ENCODE results near the gene FOXR1. TPM values are rescaled to one million over a fixed set of nuclear protein-coding genes. Genes with fewer than 3 reads are reported as not detected.
"Not testable (repeated sequence)": the region's sequence is repeated elsewhere in the genome, so short reads cannot be mapped to it uniquely, and the experiment has no call there.

The FOXR1 gene
- total RNA-seq, 4 donors from 2014 or later: not detected

GRCh38 chr11:118980191-118980881, 8.8 kb downstream of the FOXR1 start:
- WGBS, 2 donors (ENCODE audit: low coverage in 1 of 2): 19% methylated on average over 11 of the region's 21 CpGs; no CpG with 5 or more reads in 1 of the 2 donors
- peak; percentile 69 for ATAC-seq
- Histone ChIP-seq H3K9me3 (no peaks in the 10 kb centered on the region), H3K27me3 (peaks cover 20% of the 10 kb centered on the region), H3K4me3 (no peak overlapping the region), H3K4me1 (peaks cover 0 to 10% (median 0%) of the 10 kb centered on the region in 3 donors), H3K36me3 (no peaks in the 10 kb centered on the region), H3K27ac (no peak overlapping the region)
- no peak for TF ChIP-seq POLR2AphosphoS5 (IDR thresholded peaks at IDR 0.05)
- TF ChIP-seq, protein P1, sequence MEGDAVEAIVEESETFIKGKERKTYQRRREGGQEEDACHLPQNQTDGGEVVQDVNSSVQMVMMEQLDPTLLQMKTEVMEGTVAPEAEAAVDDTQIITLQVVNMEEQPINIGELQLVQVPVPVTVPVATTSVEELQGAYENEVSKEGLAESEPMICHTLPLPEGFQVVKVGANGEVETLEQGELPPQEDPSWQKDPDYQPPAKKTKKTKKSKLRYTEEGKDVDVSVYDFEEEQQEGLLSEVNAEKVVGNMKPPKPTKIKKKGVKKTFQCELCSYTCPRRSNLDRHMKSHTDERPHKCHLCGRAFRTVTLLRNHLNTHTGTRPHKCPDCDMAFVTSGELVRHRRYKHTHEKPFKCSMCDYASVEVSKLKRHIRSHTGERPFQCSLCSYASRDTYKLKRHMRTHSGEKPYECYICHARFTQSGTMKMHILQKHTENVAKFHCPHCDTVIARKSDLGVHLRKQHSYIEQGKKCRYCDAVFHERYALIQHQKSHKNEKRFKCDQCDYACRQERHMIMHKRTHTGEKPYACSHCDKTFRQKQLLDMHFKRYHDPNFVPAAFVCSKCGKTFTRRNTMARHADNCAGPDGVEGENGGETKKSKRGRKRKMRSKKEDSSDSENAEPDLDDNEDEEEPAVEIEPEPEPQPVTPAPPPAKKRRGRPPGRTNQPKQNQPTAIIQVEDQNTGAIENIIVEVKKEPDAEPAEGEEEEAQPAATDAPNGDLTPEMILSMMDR (IDR thresholded peaks at IDR 0.05): no peak
- no peak for TF ChIP-seq EP300 (IDR thresholded peaks at IDR 0.05)
- TF ChIP-seq POLR2A (IDR thresholded peaks at IDR 0.05): no peak

DNA sequence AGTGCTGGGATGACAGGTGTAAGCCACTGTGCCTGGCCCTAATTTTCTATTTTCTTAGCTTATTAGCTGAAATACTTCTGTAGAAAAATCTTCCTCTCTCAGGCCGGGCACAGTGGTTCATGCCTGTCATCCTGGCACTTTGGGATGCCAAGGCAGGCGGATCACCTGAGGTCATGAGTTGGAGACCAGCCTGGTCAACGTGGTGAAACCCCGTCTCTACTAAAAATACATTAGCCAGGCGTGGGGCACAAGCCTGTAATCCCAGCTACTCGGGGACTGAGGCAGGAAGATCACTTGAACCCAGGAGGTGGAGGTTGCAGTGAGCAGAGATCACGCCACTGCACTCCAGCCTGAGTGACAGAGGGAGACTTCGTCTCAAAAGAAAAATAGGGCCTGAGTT, 12.8 kb downstream of the FOXR1 start:
- not testable (repeated sequence) for H3K36me3 ChIP-seq, H3K4me3 ChIP-seq, ATAC-seq, H3K9me3 ChIP-seq, H3K27ac ChIP-seq
- H3K4me1 ChIP-seq: peaks cover 0 to 10% (median 0%) of the 10 kb centered on the region in 3 donors
- H3K27me3 ChIP-seq: peaks cover 14% of the 10 kb centered on the region
- WGBS, 2 donors (ENCODE audit: low coverage in 1 of 2): 60 to 87% methylated on average over 3 to 4 of the region's 8 CpGs

GRCh38 chr11:118984825-118985224, 13.3 kb downstream of the FOXR1 start:
- ATAC-seq: no peak
- peaks cover 0 to 7% (median 0%) of the 10 kb centered on the region in 3 donors for H3K4me1 ChIP-seq
- no peaks in the 10 kb centered on the region for H3K36me3 ChIP-seq
- TF ChIP-seq, protein P1 (IDR thresholded peaks at IDR 0.05): no peak
- TF ChIP-seq EP300 (IDR thresholded peaks at IDR 0.05) (no peak), POLR2A (IDR thresholded peaks at IDR 0.05) (no peak), POLR2AphosphoS5 (IDR thresholded peaks at IDR 0.05) (no peak)
- WGBS, 2 donors (ENCODE audit: low coverage in 1 of 2): 100% methylated on average over 1 of the region's 2 CpGs; no CpG with 5 or more reads in 1 of the 2 donors
- H3K27ac ChIP-seq: no peak overlapping the region
- H3K9me3 ChIP-seq: no peaks in the 10 kb centered on the region
- H3K4me3 ChIP-seq: no peak overlapping the region
- H3K27me3 ChIP-seq: peaks cover 9% of the 10 kb centered on the region

DNA sequence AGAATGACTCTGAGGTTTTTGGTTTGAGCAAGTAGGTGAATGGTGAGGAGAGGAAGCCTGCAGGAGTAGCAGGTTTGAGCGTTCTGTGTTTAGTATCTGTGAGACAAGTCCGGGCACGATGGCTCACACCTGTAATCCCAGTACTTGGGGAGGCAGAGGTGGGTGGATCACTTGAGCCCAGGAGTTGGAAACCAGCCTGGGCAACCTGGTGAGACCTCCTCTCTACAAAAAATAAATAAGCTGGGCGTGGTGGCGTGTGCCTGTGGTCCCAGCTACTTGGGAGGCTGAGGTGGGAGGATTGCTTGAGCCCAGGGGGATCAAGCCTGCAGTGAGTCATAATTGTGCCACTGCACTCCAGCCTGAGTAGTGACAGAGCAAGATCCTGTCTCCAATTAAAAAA, 16.7 kb downstream of the FOXR1 start:
- TF ChIP-seq POLR2A (IDR thresholded peaks at IDR 0.05): no peak
- TF ChIP-seq, protein P1 (IDR thresholded peaks at IDR 0.05): no peak
- TF ChIP-seq POLR2AphosphoS5 (IDR thresholded peaks at IDR 0.05): no peak
- TF ChIP-seq EP300 (IDR thresholded peaks at IDR 0.05): no peak

GRCh38 chr11:118991486-118992038, 20.0 kb downstream of the FOXR1 start:
- not testable (repeated sequence) for ATAC-seq, H3K9me3 ChIP-seq
- WGBS, 2 donors (ENCODE audit: low coverage in 1 of 2): no CpG with 5 or more reads among the region's 44 CpGs

More for the DNA sequence above, 16.7 kb downstream of the FOXR1 start:
- no peaks in the 10 kb centered on the region for H3K36me3 ChIP-seq
- no peak for ATAC-seq
- H3K9me3 ChIP-seq: no peaks in the 10 kb centered on the region
- H3K4me3 ChIP-seq: no peak overlapping the region
- H3K27me3 ChIP-seq: no peaks in the 10 kb centered on the region
- 80 to 81% methylated on average over 3 to 5 of the region's 5 CpGs for WGBS, 2 donors (ENCODE audit: low coverage in 1 of 2)
- H3K27ac ChIP-seq: no peak overlapping the region
- H3K4me1 ChIP-seq: no peaks in the 10 kb centered on the region

More at GRCh38 chr11:118991486-118992038, 20.0 kb downstream of the FOXR1 start:
- H3K36me3 ChIP-seq, H3K4me1 ChIP-seq, H3K27me3 ChIP-seq, H3K27ac ChIP-seq, H3K4me3 ChIP-seq: not testable (repeated sequence)
